SH-SY5Y (cell line): Measurements from ENCODE around the gene FBXO46.

Source experiments
- GATA2 ChIP-seq: IDR thresholded peaks from 2 replicates; pipeline ENCODE4 v1.6.1; 2011; ENCODE audit warnings: mild to moderate bottlenecking, low read depth, low read length
- GATA3 ChIP-seq: IDR thresholded peaks from 2 replicates; pipeline ENCODE4 v1.6.1; 2011; ENCODE audit warnings: low read depth, mild to moderate bottlenecking, low read length, moderate library complexity

- TF ChIP-seq GATA3 (no peak), GATA2 (no peak)
Measured at GRCh38 chr19:45667620-45668341, 62.9 kb downstream of the FBXO46 start, which contains the start of gene GIPR.
